ENCODE results near the gene NLGN4Y. TPM values are rescaled to one million over a fixed set of nuclear protein-coding genes. Genes with fewer than 3 reads are reported as not detected.

Gene NLGN4Y
- total and polyA plus RNA-seq, 2 of the 4 experiments (the other 2 are of a cell fraction): not detected

DNA sequence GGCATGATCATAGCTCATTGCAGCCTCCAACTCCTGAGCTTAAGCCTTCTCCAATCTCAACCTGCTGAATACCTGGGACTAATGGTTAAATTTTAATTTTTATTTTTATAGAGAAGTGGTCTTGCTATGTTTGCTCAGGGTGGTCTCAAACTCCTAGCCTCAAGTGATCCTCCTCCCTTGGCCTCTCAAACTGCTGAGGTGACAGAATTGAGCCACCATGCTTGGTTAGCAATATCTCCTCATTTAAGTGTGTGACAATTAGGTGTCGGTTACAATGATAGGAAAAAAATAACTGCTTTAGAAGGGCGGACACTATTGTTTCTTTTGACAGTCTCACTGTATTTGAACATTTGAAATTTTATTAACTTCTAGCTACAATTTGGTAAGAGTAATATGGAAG, 300.3 kb downstream of the NLGN4Y start:
- WGBS, 2 experiments (ENCODE audit: extremely low coverage in 2 of 2, insufficient read length in 1 of 2): no CpG with 5 or more reads among the region's 2 CpGs
- no peaks in the 10 kb centered on the region for H3K4me1 ChIP-seq (ENCODE audit: control insufficient read depth, insufficient read depth, low read length)
- ATAC-seq (ENCODE audit: low read depth): no peak

More for the DNA sequence above, 300.3 kb downstream of the NLGN4Y start:
- Histone ChIP-seq H2AFZ (replicated peaks; ENCODE audit: low read length, poor library complexity) (no peak overlapping the region), H3K9ac (ENCODE audit: low read depth, low read length) (no peak overlapping the region), H2BK5ac (ENCODE audit: low read depth, low read length, poor library complexity, severe bottlenecking) (no peak overlapping the region), H2BK20ac (ENCODE audit: low read depth, low read length) (no peak overlapping the region), H2AK5ac (ENCODE audit: low read depth, low read length) (no peak overlapping the region), H3K14ac (replicated peaks; ENCODE audit: low read depth, low read length) (no peak overlapping the region), H2AK9ac (replicated peaks; ENCODE audit: low read depth, low read length, poor library complexity) (no peak overlapping the region), H3K36me3 (ENCODE audit: control insufficient read depth, insufficient read depth, low read length) (no peaks in the 10 kb centered on the region), H4K5ac (ENCODE audit: low read depth, low read length) (no peak overlapping the region), H3K23ac (ENCODE audit: low read depth, low read length) (no peak overlapping the region), H3K18ac (ENCODE audit: low read depth, low read length) (no peak overlapping the region), H3K27ac (ENCODE audit: insufficient read depth, low read length) (no peak overlapping the region), H2BK15ac (ENCODE audit: low read depth, low read length) (no peak overlapping the region), H3K4me3 (ENCODE audit: insufficient read depth, low read depth, low read length) (no peak overlapping the region), H3K56ac (ENCODE audit: extremely low read depth, insufficient read depth, low read length) (no peak overlapping the region), H3K9me1 (ENCODE audit: insufficient read depth, low read length) (no peaks in the 10 kb centered on the region), H3K4ac (ENCODE audit: low read depth, low read length) (no peak overlapping the region), H3K27me3 (ENCODE audit: control insufficient read depth, insufficient read depth, low read length) (no peaks in the 10 kb centered on the region), H4K91ac (ENCODE audit: insufficient read depth, low read depth, low read length) (no peak overlapping the region), H3K9me3 (ENCODE audit: control insufficient read depth, insufficient read depth, low read length) (no peaks in the 10 kb centered on the region), H4K8ac (ENCODE audit: low read depth in 2 of 2, low read length in 2 of 2) (no peak overlapping the region), H2BK120ac (ENCODE audit: low read depth, low read length) (no peak overlapping the region), H3K4me2 (ENCODE audit: low read depth, low read length) (no peak overlapping the region), H3K79me1 (ENCODE audit: low read depth in 1 of 2, low read length in 2 of 2) (no peaks in the 10 kb centered on the region), H4K20me1 (ENCODE audit: insufficient read depth, low read length) (no peaks in the 10 kb centered on the region)
- no peak for TF ChIP-seq RFX5 (IDR thresholded peaks at IDR 0.05; ENCODE audit: low read depth, low read length)
- no peak for TF ChIP-seq MAFK (IDR thresholded peaks at IDR 0.05; ENCODE audit: low read depth, low read length)
- no peak for TF ChIP-seq POLR2A (IDR thresholded peaks at IDR 0.05; ENCODE audit: low read depth, low read length)
- TF ChIP-seq NFE2L2 (IDR thresholded peaks at IDR 0.05; ENCODE audit: low read depth, low read length): no peak
- no peak for TF ChIP-seq BHLHE40 (IDR thresholded peaks at IDR 0.05; ENCODE audit: low read depth, low read length)
- TF ChIP-seq, protein P1, sequence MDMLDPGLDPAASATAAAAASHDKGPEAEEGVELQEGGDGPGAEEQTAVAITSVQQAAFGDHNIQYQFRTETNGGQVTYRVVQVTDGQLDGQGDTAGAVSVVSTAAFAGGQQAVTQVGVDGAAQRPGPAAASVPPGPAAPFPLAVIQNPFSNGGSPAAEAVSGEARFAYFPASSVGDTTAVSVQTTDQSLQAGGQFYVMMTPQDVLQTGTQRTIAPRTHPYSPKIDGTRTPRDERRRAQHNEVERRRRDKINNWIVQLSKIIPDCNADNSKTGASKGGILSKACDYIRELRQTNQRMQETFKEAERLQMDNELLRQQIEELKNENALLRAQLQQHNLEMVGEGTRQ (IDR thresholded peaks at IDR 0.05; ENCODE audit: low read depth, low read length): no peak
- no peak for TF ChIP-seq CHD1 (IDR thresholded peaks at IDR 0.05; ENCODE audit: low read depth, low read length)
- TF ChIP-seq MXI1 (IDR thresholded peaks at IDR 0.05; ENCODE audit: borderline replicate concordance, low read depth, low read length): no peak
- TF ChIP-seq ELK1 (IDR thresholded peaks at IDR 0.05; ENCODE audit: borderline replicate concordance, low read depth, low read length): no peak
- TF ChIP-seq, protein P2, sequence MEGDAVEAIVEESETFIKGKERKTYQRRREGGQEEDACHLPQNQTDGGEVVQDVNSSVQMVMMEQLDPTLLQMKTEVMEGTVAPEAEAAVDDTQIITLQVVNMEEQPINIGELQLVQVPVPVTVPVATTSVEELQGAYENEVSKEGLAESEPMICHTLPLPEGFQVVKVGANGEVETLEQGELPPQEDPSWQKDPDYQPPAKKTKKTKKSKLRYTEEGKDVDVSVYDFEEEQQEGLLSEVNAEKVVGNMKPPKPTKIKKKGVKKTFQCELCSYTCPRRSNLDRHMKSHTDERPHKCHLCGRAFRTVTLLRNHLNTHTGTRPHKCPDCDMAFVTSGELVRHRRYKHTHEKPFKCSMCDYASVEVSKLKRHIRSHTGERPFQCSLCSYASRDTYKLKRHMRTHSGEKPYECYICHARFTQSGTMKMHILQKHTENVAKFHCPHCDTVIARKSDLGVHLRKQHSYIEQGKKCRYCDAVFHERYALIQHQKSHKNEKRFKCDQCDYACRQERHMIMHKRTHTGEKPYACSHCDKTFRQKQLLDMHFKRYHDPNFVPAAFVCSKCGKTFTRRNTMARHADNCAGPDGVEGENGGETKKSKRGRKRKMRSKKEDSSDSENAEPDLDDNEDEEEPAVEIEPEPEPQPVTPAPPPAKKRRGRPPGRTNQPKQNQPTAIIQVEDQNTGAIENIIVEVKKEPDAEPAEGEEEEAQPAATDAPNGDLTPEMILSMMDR (conservative IDR thresholded peaks at IDR 0.05; ENCODE audit: low read depth, low read length): no peak
- TF ChIP-seq MAZ (IDR thresholded peaks at IDR 0.05; ENCODE audit: borderline replicate concordance, low read depth, low read length): no peak
- no peak for TF ChIP-seq SMC3 (IDR thresholded peaks at IDR 0.05; ENCODE audit: low read depth, low read length)
- no peak for TF ChIP-seq FOS (IDR thresholded peaks at IDR 0.05; ENCODE audit: low read depth, low read length)
- TF ChIP-seq CEBPB (IDR thresholded peaks at IDR 0.05; ENCODE audit: low read depth, low read length): no peak
- ChIA-PET POLR2A (ENCODE audit: unreplicated experiment) (no interaction called here), CTCF (no interaction called here)
- intact Hi-C loops (cut with micrococcal nuclease) (no loop called here), dilution Hi-C loops (cut with HindIII; ENCODE audit: low sequenced_read_pairs, unreplicated experiment) (no loop called here), in situ Hi-C loops (cut with MboI; ENCODE audit: low sequenced_read_pairs) (no loop called here)
- BruUV-seq (replicated peaks): no TSS peak
- no peak for DNase-seq

Measured in IMR-90 (cell line).